A673 (cell line): ENCODE measurements around the gene ZFP30.

Source experiments
- CTCF ChIP-seq: fragments of 300-800, 200-600 bp; sonication (generic); conservative IDR thresholded peaks from 2 replicates; pipeline ENCODE4 v1.5.1; 2017; ENCODE audit warnings: low read depth, mild to moderate bottlenecking, antibody characterized with exemption, low read length, moderate library complexity, mixed read lengths
- EZH2 ChIP-seq: fragments of 200-600 bp; sonication (generic); IDR thresholded peaks from 2 replicates; pipeline ENCODE4 v1.6.1; 2017; ENCODE audit warnings: borderline replicate concordance, low read depth, mild to moderate bottlenecking, mixed read lengths, antibody characterized with exemption, low read length; ENCODE audit not compliant: poor library complexity, severe bottlenecking

DNA sequence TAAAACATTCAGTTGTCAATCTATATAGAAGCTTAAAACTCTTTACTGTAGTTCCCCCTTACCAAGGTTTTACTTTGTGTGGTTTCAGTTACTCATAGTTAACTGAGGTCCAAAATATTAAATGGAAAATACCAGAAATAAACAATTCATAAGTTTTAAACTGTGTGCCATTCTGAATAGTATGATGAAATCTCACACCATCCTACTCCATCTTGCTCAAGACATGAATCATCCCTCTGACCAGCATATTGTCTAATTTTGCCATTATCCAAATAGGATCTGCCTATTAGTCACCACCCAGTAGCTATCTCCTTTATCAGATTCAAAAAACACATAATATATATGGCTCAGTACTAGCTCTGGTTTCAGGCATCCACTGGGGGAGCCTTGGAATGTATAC, 83.1 kb downstream of the ZFP30 start:
- no peak for TF ChIP-seq CTCF
- TF ChIP-seq EZH2: no peak
